Aorta (tissue), 5 donors: ENCODE results near the gene GPR137B. TPM values are rescaled to one million over a fixed set of nuclear protein-coding genes. Genes with fewer than 3 reads are reported as not detected.
"Not testable (repeated sequence)": the region's sequence is repeated elsewhere in the genome, so short reads cannot be mapped to it uniquely, and the experiment has no call there.

Experiments used
- ATAC-seq: fragments of 200-7000 bp; cut with Tn5 transposase; one replicate; pipeline ENCODE4 v1.9.1; 2022; ENCODE audit warnings: moderate library complexity; ENCODE audit not compliant: low FRiP score
- DNase-seq, 2 donors: peaks; one replicate each; pipeline ENCODE4 v3.0.0-alpha.2; 2020
- H3K27ac ChIP-seq, 2 donors: one replicate each; pipeline ENCODE4 v1.5.1; 2013; ENCODE audit warnings: low read length in 2 of 2, mild to moderate bottlenecking in 2 of 2, moderate library complexity in 2 of 2, control low read depth in 1 of 2, inconsistent platforms in 1 of 2, low read depth in 1 of 2
- H3K27me3 ChIP-seq, 2 donors: one replicate each; pipeline ENCODE4 v1.6.1; 2013; ENCODE audit warnings: control low read depth in 1 of 2, low read length in 1 of 2, mild to moderate bottlenecking in 1 of 2, moderate library complexity in 1 of 2; ENCODE audit not compliant: insufficient read depth in 2 of 2, control insufficient read depth in 1 of 2
- H3K36me3 ChIP-seq, 2 donors: one replicate each; pipeline ENCODE4 v1.6.1; 2013; ENCODE audit warnings: control low read depth in 1 of 2, low read length in 1 of 2, mild to moderate bottlenecking in 1 of 2; ENCODE audit not compliant: insufficient read depth in 2 of 2, control insufficient read depth in 1 of 2
- H3K4me1 ChIP-seq, 2 donors: one replicate each; pipeline ENCODE4 v1.6.1; 2013; ENCODE audit warnings: low read length in 2 of 2, control low read depth in 1 of 2, mild to moderate bottlenecking in 1 of 2, moderate library complexity in 1 of 2; ENCODE audit not compliant: insufficient read depth in 2 of 2, control insufficient read depth in 1 of 2
- H3K4me3 ChIP-seq, 2 donors: one replicate each; pipeline ENCODE4 v1.5.1; 2013; ENCODE audit warnings: low read length in 2 of 2, control low read depth in 1 of 2, mild to moderate bottlenecking in 1 of 2
- H3K9me3 ChIP-seq: one replicate; pipeline ENCODE4 v1.6.1; 2013; ENCODE audit warnings: mild to moderate bottlenecking, low read length; ENCODE audit not compliant: control insufficient read depth
- WGBS, 2 donors: extraction: QIAGEN DNeasy Blood & Tissue Kit; methylation state at CpG; one replicate each; pipeline ENCODE4 v1.1.7; 2013; 5-methylcytosine and 5-hydroxymethylcytosine counted together
- intact Hi-C, 2 donors: fragments of 100-400 bp; cut with DNase I; formaldehyde crosslinking; loops; one replicate each; pipeline versions ENCODE4 v1.14.2 to v1.15.0; 2022
- long read RNA-seq, 2 donors: library from polyadenylated mRNA; unstranded; transcript quantifications; one replicate each; pipeline ENCODE4 v2.0.0, GENCODE V29; 2020 to 2021
- polyA plus RNA-seq, 2 donors: library from polyadenylated mRNA; stranded (reverse); fragments of 200-250 nt; gene quantifications; one replicate each; pipeline ENCODE4 v1.2.3, GENCODE V29; 2013
- total RNA-seq, 2 donors: library from RNA; stranded (reverse); fragmentation: NEBNext Ultra II Directional; extraction: Animal tissue kit (Norgen Biotek cat#: 25700); gene quantifications; one replicate each; pipeline ENCODE4 v1.2.1, GENCODE V29; 2021
- donor health status: healthy with polysubstance abuse.
- donor health status: Bipolar disorder and iron deficiency.
- donor health status: DM: no; HTN: no; CAD: no.
- donor health status: DM: no; HTN: no; CAD: no.
- donor health status: DM: yes; HTN: yes; CAD: no.

Gene GPR137B
- total RNA-seq, result 10 to 100 TPM; 19.2 to 21.3 TPM
- polyA plus RNA-seq, result 10 to 100 TPM; 15.4 to 19.8 TPM
- long read RNA-seq, donor 1, transcript GPR137B-202 (7 exons, 2,042 nt), result major isoform, 23 of 34 reads
- long read RNA-seq, donor 1, partial matches to known transcripts, result 3 of 34 reads
- long read RNA-seq, donor 1, other reads (novel, unspliced or antisense), result 8 of 34 reads
- long read RNA-seq, donor 2, transcript GPR137B-202 (7 exons, 2,042 nt), result major isoform, 10 of 24 reads
- long read RNA-seq, donor 2, partial matches to known transcripts, result 0 of 24 reads
- long read RNA-seq, donor 2, other reads (novel, unspliced or antisense), result 14 of 24 reads

DNA sequence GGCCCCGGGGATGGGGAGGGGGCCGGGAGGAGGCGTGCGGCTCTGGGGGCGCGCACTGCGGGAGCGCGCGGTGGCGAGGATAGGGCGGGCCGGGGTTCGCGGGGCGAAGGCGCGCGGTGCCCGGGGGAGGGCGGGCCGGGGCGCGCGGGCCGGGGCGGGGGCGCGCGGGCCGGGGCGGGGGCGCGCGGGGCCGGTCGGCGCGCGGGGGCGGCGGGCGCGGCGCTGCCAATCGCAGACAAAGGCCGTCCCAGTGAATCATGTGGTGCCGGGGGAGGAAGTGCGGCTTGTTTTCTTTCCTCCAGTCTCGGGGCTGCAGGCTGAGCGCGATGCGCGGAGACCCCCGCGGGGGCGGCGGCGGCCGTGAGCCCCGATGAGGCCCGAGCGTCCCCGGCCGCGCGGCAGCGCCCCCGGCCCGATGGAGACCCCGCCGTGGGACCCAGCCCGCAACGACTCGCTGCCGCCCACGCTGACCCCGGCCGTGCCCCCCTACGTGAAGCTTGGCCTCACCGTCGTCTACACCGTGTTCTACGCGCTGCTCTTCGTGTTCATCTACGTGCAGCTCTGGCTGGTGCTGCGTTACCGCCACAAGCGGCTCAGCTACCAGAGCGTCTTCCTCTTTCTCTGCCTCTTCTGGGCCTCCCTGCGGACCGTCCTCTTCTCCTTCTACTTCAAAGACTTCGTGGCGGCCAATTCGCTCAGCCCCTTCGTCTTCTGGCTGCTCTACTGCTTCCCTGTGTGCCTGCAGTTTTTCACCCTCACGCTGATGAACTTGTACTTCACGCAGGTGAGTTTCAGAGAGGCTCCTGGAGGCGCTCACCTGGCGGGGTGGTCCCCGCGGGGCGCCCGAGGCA lies at the start of gene GPR137B:
GPR137B (plus strand) TSS at position 287 of the 851 bp plus-strand sequence; CDS start at position 371, 84 bp downstream.
- Histone ChIP-seq H3K9me3 (no peaks in the 10 kb centered on the region), H3K36me3 (no peaks in the 10 kb centered on the region), H3K4me3 (peak within 1 kb of the TSS; percentile 75 to 77), H3K27ac (no peak within 1 kb of the TSS), H3K4me1 (no peaks in the 10 kb centered on the region), H3K27me3 (peaks cover 0 to 2% of the 10 kb centered on the region in 2 donors)
- ATAC-seq (peak; percentile 54), DNase-seq (peak; percentile 79 to 82)
- intact Hi-C loops, result no loop called here
- 1% methylated on average over 49 to 104 of the region's 105 CpGs for WGBS, 2 donors

DNA sequence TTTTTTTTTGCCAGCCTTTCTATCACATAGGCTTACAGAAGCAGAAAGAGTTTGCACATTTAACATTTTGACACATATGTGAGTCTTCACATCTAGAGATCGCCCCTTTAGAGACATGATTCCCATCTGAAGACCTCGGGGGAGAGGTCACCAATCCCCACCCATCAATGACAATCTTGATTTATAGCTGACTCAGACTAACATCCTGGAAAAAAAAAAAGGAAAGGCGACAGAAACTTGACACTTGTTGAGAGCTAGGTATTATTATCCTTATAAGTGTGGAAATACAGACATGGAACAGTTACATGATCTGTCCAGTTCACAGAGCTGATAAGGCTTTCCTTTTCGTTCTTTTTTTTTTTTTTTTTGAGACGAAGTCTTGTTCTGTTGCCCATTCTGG lies 49.4 kb upstream of the GPR137B start:
- Histone ChIP-seq H3K27ac (no peak overlapping the region), H3K36me3 (no peaks in the 10 kb centered on the region), H3K27me3 (no peaks in the 10 kb centered on the region), H3K9me3 (no peaks in the 10 kb centered on the region), H3K4me3 (no peak overlapping the region), H3K4me1 (no peaks in the 10 kb centered on the region)
- ATAC-seq, result no peak
- 18 to 20% methylated on average over 5 of the region's 5 CpGs for WGBS, 2 donors
- intact Hi-C loops, result no loop called here
- no peak for DNase-seq

- Histone ChIP-seq H3K4me3 (no peak overlapping the region), H3K9me3 (no peaks in the 10 kb centered on the region), H3K27me3 (no peaks in the 10 kb centered on the region), H3K36me3 (no peaks in the 10 kb centered on the region), H3K27ac (no peak overlapping the region), H3K4me1 (no peaks in the 10 kb centered on the region)
- ATAC-seq (no peak), DNase-seq (no peak)
- 69 to 78% methylated on average over 3 of the region's 3 CpGs for WGBS, 2 donors
- intact Hi-C loops, result no loop called here
Observed at GRCh38 chr1:236095705-236096520, 46.4 kb upstream of the GPR137B start.

DNA sequence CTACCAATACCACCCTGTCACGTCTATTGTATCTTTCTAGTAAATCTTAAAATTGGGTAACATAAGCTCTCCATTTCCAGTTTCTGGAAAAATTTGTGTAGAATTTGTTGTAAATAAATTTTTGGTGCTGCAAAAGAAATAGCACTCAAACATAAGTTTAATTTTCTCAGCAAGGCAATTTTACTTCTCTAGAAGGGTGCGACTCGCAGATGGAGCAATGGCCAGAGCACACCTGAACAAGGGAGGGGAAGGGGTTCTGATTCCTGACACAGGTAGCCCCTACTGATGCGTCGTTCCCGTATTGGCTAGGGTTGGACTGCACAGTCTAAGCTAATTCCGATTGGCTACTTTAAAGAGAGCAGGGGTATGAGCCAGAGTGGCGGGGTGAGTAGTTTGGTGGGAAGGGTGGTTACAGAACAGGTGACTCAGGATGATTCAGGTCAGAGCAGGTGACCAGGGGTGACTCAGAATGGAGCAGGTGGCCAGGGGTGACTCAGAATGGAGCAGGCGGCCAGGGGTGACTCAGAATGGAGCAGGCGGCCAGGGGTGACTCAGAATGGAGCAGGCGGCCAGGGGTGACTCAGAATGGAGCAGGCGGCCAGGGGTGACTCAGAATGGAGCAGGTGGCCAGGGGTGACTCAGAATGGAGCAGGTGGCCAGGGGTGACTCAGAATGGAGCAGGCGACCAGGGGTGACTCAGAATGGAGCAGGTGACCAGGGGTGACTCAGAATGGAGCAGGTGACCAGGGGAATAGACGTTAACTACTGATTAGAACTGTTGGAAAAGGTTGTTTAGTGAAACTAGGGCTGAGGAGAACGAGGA lies 45.5 kb upstream of the GPR137B start:
- H3K27ac ChIP-seq, H3K9me3 ChIP-seq, H3K27me3 ChIP-seq, H3K4me1 ChIP-seq, H3K36me3 ChIP-seq, H3K4me3 ChIP-seq, intact Hi-C loops, ATAC-seq: not testable (repeated sequence)
- peak; percentile 87 to 92 for DNase-seq
- WGBS, 2 donors, result 66 to 73% methylated on average over 15 of the region's 15 CpGs

DNA sequence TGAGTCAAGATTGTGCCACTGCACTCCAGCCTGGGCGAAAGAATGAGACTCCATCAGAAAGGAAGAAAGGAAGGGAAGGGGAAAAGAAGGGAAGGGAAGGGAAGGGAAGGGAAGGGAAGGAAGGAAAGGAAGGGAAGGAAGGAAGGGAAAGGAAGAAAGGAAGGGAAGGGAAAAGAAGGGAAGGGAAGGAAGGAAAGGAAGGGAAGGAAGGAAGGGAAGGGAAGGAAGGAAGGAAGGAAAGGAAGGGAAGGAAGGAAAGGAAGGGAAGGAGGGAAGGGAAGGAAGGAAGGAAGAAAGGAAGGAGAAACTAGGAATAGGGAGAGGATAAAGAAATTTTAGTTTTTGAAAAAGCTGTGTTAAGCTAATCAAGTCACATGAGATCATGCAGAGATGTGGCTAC lies 44.1 kb upstream of the GPR137B start:
- H3K27ac ChIP-seq, result no peak overlapping the region
- H3K27me3 ChIP-seq, result no peaks in the 10 kb centered on the region
- H3K9me3 ChIP-seq, result no peaks in the 10 kb centered on the region
- ATAC-seq (no peak), DNase-seq (no peak)
- H3K36me3 ChIP-seq, result no peaks in the 10 kb centered on the region
- 95 to 96% methylated on average over 1 of the region's 1 CpG for WGBS, 2 donors
- no peak overlapping the region for H3K4me3 ChIP-seq
- H3K4me1 ChIP-seq, result no peaks in the 10 kb centered on the region
- intact Hi-C loops, result no loop called here

DNA sequence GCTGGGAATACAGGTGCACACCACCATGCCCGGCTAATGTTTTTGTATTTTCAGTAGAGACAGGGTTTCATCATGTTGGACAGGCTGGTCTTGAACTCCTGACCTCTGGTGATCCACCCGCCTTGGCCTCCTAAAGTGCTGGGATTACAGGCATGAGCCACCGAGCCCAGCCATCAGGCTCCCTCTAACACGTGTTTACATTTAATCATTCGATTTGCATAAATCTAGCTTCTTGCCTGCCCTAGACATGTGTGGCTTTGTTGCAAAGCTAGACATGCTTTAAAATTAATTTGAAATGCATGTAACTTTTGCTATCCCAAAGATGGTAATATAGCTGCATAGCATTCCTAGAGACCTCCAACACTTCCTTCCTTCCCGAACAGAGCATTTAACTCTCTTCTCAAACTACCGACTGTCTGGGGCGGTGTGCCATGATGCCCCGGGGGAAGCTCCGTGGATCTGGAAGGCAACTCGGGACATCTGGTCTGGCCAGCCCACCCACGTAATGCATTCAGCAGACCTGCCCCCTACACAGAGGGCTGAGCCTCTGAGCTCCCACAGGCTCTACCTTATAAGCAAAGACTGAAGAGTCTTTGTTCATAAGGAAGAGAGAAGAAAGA lies 42.9 kb upstream of the GPR137B start:
- intact Hi-C loops, result no loop called here
- Histone ChIP-seq H3K4me1 (no peaks in the 10 kb centered on the region), H3K27me3 (no peaks in the 10 kb centered on the region), H3K27ac (no peak overlapping the region), H3K36me3 (no peaks in the 10 kb centered on the region), H3K4me3 (no peak overlapping the region), H3K9me3 (no peaks in the 10 kb centered on the region)
- ATAC-seq (no peak), DNase-seq (peak in 1 of 2 donors; percentile 17)
- 43% methylated on average over 12 of the region's 12 CpGs for WGBS, 2 donors

GRCh38 chr1:236100799-236101198 lies 41.5 kb upstream of the GPR137B start:
- Histone ChIP-seq H3K36me3 (no peaks in the 10 kb centered on the region), H3K4me1 (no peaks in the 10 kb centered on the region), H3K4me3 (no peak overlapping the region), H3K27ac (no peak overlapping the region), H3K27me3 (no peaks in the 10 kb centered on the region), H3K9me3 (no peaks in the 10 kb centered on the region)
- intact Hi-C loops, result loop anchor here (5.0 to 10.0 kb wide), 2 partner anchors 387 to 674 kb away; no protein-coding TSS in a partner anchor
- peak; percentile 14 to 32 for DNase-seq
- WGBS, 2 donors, result 91 to 94% methylated on average over 15 of the region's 15 CpGs
- no peak for ATAC-seq
